H1 (cell line): ENCODE results near the gene SLC25A53. TPM values are rescaled to one million over a fixed set of nuclear protein-coding genes. Genes with fewer than 3 reads are reported as not detected.

ENCODE experiments used
- CTCF ChIA-PET: fragments of 300-600 bp; sonication (Branson Sonifier 250); formaldehyde crosslinking; loops from one replicate; lab custom pipeline; 2021; ENCODE audit not compliant: partially characterized antibody; lab: Charles Lee
- POLR2A ChIA-PET: fragments of 300-600 bp; sonication (Branson Sonifier 250); formaldehyde crosslinking; loops from one replicate; lab custom pipeline; 2021; ENCODE audit warnings: inconsistent platforms; ENCODE audit not compliant: partially characterized antibody; lab: Charles Lee
- DNase-seq, 2 experiments: peaks; one replicate each; pipeline versions ENCODE4 v3.0.0 to v3.0.0-alpha.2; 2010 to 2022; ENCODE audit warnings: low spot score in 2 of 2, low read depth in 1 of 2, mixed read lengths in 1 of 2
- FAIRE-seq: peaks from 2 replicates; lab custom pipeline; 2011; peaks lifted over from hg19 to GRCh38; lab: Jason Lieb, UNC
- H2AFZ ChIP-seq: 2 replicates; pipeline ENCODE4 v1.8.1; 2012; ENCODE audit warnings: low read length, inconsistent platforms
- H2AK5ac ChIP-seq: 2 replicates; pipeline ENCODE4 v1.6.1; 2013; ENCODE audit warnings: low read depth, low read length
- H2BK120ac ChIP-seq: replicated peaks from 2 replicates; pipeline ENCODE3; 2013; ENCODE audit warnings: low read depth, low read length, inconsistent platforms
- H2BK12ac ChIP-seq: 2 replicates; pipeline ENCODE4 v1.6.1; 2013; ENCODE audit warnings: low read depth, low read length
- H2BK15ac ChIP-seq: 2 replicates; pipeline ENCODE4 v1.6.1; 2013; ENCODE audit warnings: low read length
- H2BK20ac ChIP-seq: 2 replicates; pipeline ENCODE4 v1.6.1; 2013; ENCODE audit warnings: low read length
- H2BK5ac ChIP-seq: 2 replicates; pipeline ENCODE4 v1.6.1; 2013; ENCODE audit warnings: low read depth, low read length
- H3K14ac ChIP-seq: 2 replicates; pipeline ENCODE4 v1.6.1; 2013; ENCODE audit warnings: inconsistent platforms; ENCODE audit not compliant: insufficient read length
- H3K18ac ChIP-seq: 2 replicates; pipeline ENCODE4 v1.6.1; 2013; ENCODE audit warnings: low read length; ENCODE audit errors: extremely low read depth
- H3K23ac ChIP-seq: 2 replicates; pipeline ENCODE4 v1.6.1; 2013; ENCODE audit warnings: inconsistent platforms; ENCODE audit not compliant: insufficient read length
- H3K23me2 ChIP-seq: 2 replicates; pipeline ENCODE4 v1.6.1; 2013; ENCODE audit warnings: low read depth, low read length
- H3K27ac ChIP-seq: 2 replicates; pipeline ENCODE4 v1.6.1; 2011; ENCODE audit warnings: low read depth, low read length, inconsistent platforms
- H3K27me3 ChIP-seq, 4 experiments: replicated peaks in 1 of 4; 1 replicate in 1 of 4; 2 replicates in 3 of 4; pipeline versions ENCODE4 v1.6.1 to v1.8.1; 2011 to 2013; ENCODE audit warnings: low read length in 3 of 4, mild to moderate bottlenecking in 3 of 4, inconsistent platforms in 2 of 4, mixed read lengths in 2 of 4, moderate library complexity in 1 of 4; ENCODE audit not compliant: control insufficient read depth in 3 of 4, insufficient read depth in 3 of 4; ENCODE audit errors: extremely low read depth in 1 of 4
- H3K36me3 ChIP-seq, 4 experiments: 2 replicates each; pipeline versions ENCODE4 v1.6.1 to v1.8.1; 2011 to 2013; ENCODE audit warnings: mild to moderate bottlenecking in 4 of 4, low read length in 3 of 4, moderate library complexity in 2 of 4, control low read depth in 1 of 4, inconsistent platforms in 1 of 4; ENCODE audit not compliant: insufficient read depth in 4 of 4, control insufficient read depth in 2 of 4
- H3K4ac ChIP-seq: replicated peaks from 2 replicates; pipeline ENCODE3; 2013; ENCODE audit warnings: low read length, low read depth, mixed read lengths, inconsistent platforms; ENCODE audit not compliant: insufficient read length
- H3K4me1 ChIP-seq, 4 experiments: replicated peaks in 1 of 4; 1 replicate in 1 of 4; 2 replicates in 3 of 4; pipeline versions ENCODE4 v1.6.1 to v1.8.1; 2011 to 2013; ENCODE audit warnings: low read length in 3 of 4, inconsistent platforms in 2 of 4, mixed read lengths in 1 of 4; ENCODE audit not compliant: insufficient read depth in 4 of 4, control insufficient read depth in 3 of 4
- H3K4me2 ChIP-seq, 2 experiments: 2 replicates each; pipeline versions ENCODE4 v1.6.1 to v1.8.1; 2011 to 2013; ENCODE audit warnings: low read depth in 2 of 2, low read length in 2 of 2, control low read depth in 1 of 2, inconsistent platforms in 1 of 2, mild to moderate bottlenecking in 1 of 2; ENCODE audit not compliant: insufficient read depth in 1 of 2
- H3K4me3 ChIP-seq, 4 experiments: fragments of 200-600, 300-600 bp in 1 of 4; sonication (generic), shearing (Covaris generic), sonication (Bioruptor Twin) in 1 of 4; 2 replicates each; pipeline versions ENCODE4 v1.5.1 to v1.8.1; 2011 to 2016; ENCODE audit warnings: low read length in 4 of 4, low read depth in 3 of 4, control low read depth in 2 of 4, inconsistent platforms in 2 of 4, mild to moderate bottlenecking in 2 of 4, mixed read lengths in 1 of 4, moderate library complexity in 1 of 4; ENCODE audit not compliant: insufficient read depth in 2 of 4; ENCODE audit errors: extremely low read depth in 1 of 4
- H3K56ac ChIP-seq: replicated peaks from 2 replicates; pipeline ENCODE3; 2013; ENCODE audit warnings: low read depth, mild to moderate bottlenecking, mixed read lengths, low read length, inconsistent platforms; ENCODE audit not compliant: insufficient read length
- H3K79me1 ChIP-seq: 2 replicates; pipeline ENCODE4 v1.6.1; 2013; ENCODE audit warnings: low read depth, low read length, control low read depth
- H3K79me2 ChIP-seq, 2 experiments: 2 replicates each; pipeline versions ENCODE4 v1.6.1 to v1.8.1; 2012 to 2013; ENCODE audit warnings: low read length in 2 of 2, mild to moderate bottlenecking in 2 of 2, inconsistent platforms in 1 of 2; ENCODE audit not compliant: insufficient read depth in 2 of 2, control insufficient read depth in 1 of 2
- H3K9ac ChIP-seq, 4 experiments: replicated peaks in 1 of 4; 1 replicate in 1 of 4; 2 replicates in 3 of 4; pipeline versions ENCODE4 v1.6.1 to v1.8.1; 2011 to 2013; ENCODE audit warnings: low read depth in 3 of 4, low read length in 3 of 4, control low read depth in 2 of 4, mild to moderate bottlenecking in 2 of 4, moderate library complexity in 2 of 4, inconsistent platforms in 1 of 4; ENCODE audit errors: extremely low read depth in 1 of 4
- H3K9me3 ChIP-seq, 2 experiments: 2 replicates each; pipeline versions ENCODE4 v1.6.1 to v1.8.1; 2012 to 2013; ENCODE audit warnings: mild to moderate bottlenecking in 2 of 2, moderate library complexity in 2 of 2, control low read depth in 1 of 2, inconsistent platforms in 1 of 2, low read depth in 1 of 2, low read length in 1 of 2, mixed read lengths in 1 of 2; ENCODE audit not compliant: insufficient read depth in 2 of 2
- H4K20me1 ChIP-seq, 2 experiments: replicated peaks in 1 of 2; 2 replicates each; pipeline versions ENCODE3 to v1.8.1; 2011 to 2013; ENCODE audit warnings: inconsistent platforms in 2 of 2, low read length in 2 of 2, mild to moderate bottlenecking in 1 of 2; ENCODE audit not compliant: insufficient read depth in 2 of 2, control insufficient read depth in 1 of 2
- H4K5ac ChIP-seq: 2 replicates; pipeline ENCODE4 v1.6.1; 2013; ENCODE audit warnings: low read length, low read depth, mixed read lengths, inconsistent platforms; ENCODE audit not compliant: insufficient read length
- H4K8ac ChIP-seq: 2 replicates; pipeline ENCODE4 v1.8.0; 2013; ENCODE audit warnings: mild to moderate bottlenecking, moderate library complexity, low read length, inconsistent platforms; ENCODE audit not compliant: insufficient read depth; ENCODE audit errors: extremely low read depth
- H4K91ac ChIP-seq: replicated peaks from 2 replicates; pipeline ENCODE3; 2013; ENCODE audit warnings: low read length, mixed read lengths, inconsistent platforms; ENCODE audit not compliant: insufficient read length
- CBX5 ChIP-seq: fragments of 300-800, 300-1000 bp; sonication (generic); IDR thresholded peaks from 2 replicates; pipeline ENCODE4 v1.7.1; 2016; ENCODE audit warnings: antibody characterized with exemption, low read length, low read depth
- CEBPB ChIP-seq: IDR thresholded peaks from 2 replicates; pipeline ENCODE4 v1.6.1; 2012; ENCODE audit warnings: low read depth, low read length
- GTF2F1 ChIP-seq: IDR thresholded peaks from 2 replicates; pipeline ENCODE4 v1.6.1; 2012; ENCODE audit warnings: low read depth, low read length, improper control_type of control experiment, borderline replicate concordance
- MAX ChIP-seq: IDR thresholded peaks from 2 replicates; pipeline ENCODE4 v1.6.1; 2012; ENCODE audit warnings: inconsistent platforms
- NANOG ChIP-seq: IDR thresholded peaks from 2 replicates; pipeline ENCODE4 v1.6.1; 2011; ENCODE audit warnings: low read length, low read depth, mild to moderate bottlenecking, inconsistent platforms; ENCODE audit not compliant: insufficient read depth, poor library complexity, severe bottlenecking
- NRF1 ChIP-seq: IDR thresholded peaks from 2 replicates; pipeline ENCODE4 v1.6.1; 2011; ENCODE audit warnings: mild to moderate bottlenecking, low read depth, low read length, improper control_type of control experiment
- SAP30 ChIP-seq: fragments of 300-600 bp; sonication (generic); IDR thresholded peaks from 2 replicates; pipeline ENCODE4 v1.7.1; 2012; ENCODE audit warnings: low read length, moderate library complexity, mild to moderate bottlenecking, inconsistent platforms; ENCODE audit not compliant: insufficient read depth, insufficient replicate concordance
- SP2 ChIP-seq: IDR thresholded peaks from 2 replicates; pipeline ENCODE4 v1.6.1; 2012; ENCODE audit warnings: mild to moderate bottlenecking, low read length, inconsistent platforms
- WGBS, 2 experiments: shearing (Covaris generic) in 1 of 2; methylation state at CpG; one replicate each; pipeline versions ENCODE4 v1.1.6 to v1.1.7; 2013 to 2015; ENCODE audit warnings: low lambda C conversion rate in 2 of 2, mixed read lengths in 2 of 2, inconsistent platforms in 1 of 2, low coverage in 1 of 2, missing lambda C conversion rate in 1 of 2; ENCODE audit not compliant: insufficient replicate concordance in 2 of 2, insufficient coverage in 1 of 2, insufficient read length in 1 of 2; ENCODE audit errors: extremely low coverage in 1 of 2, missing lambda C conversion rate in 1 of 2; 5-methylcytosine and 5-hydroxymethylcytosine counted together
- polyA plus RNA-seq, 7 experiments: library from polyadenylated mRNA; depleted of rRNA in 3 of 7; stranded (reverse) in 5 of 7; unstranded in 2 of 7; fragments of >200 nt in 5 of 7; fragments of 200-250 nt in 2 of 7; gene quantifications; 1 replicate in 5 of 7; 2 replicates in 1 of 7; 4 replicates in 1 of 7; pipeline versions ENCODE4 v1.2.1 to v1.2.3, GENCODE V29; 2011 to 2013; ENCODE audit warnings: missing spikeins in 2 of 7, mixed read lengths in 2 of 7
- total RNA-seq: library from RNA; stranded (reverse); fragmentation: NEBNext Ultra II Directional; extraction: Animal tissue kit (Norgen Biotek cat#: 25700); gene quantifications from 2 replicates; pipeline ENCODE4 v1.2.1, GENCODE V29; 2021

SLC25A53 gene
- total and polyA plus RNA-seq, 2 of the 8 experiments (the other 6 are each of a cell fraction or from before 2014, with no cell fraction given) = 2.4 to 4.2 TPM

GRCh38 chrX:104172788-104173187 is 16.0 kb upstream of the SLC25A53 start:
- Histone ChIP-seq H2AK5ac (no peak overlapping the region), H3K9ac (no peak overlapping the region), H2BK12ac (no peak overlapping the region), H3K14ac (no peak overlapping the region), H3K36me3 (no peaks in the 10 kb centered on the region; a peak in 1 of 8 replicates), H2BK15ac (no peak overlapping the region), H3K23ac (no peak overlapping the region), H4K8ac (no peak overlapping the region), H3K4me1 (no peaks in the 10 kb centered on the region), H3K27me3 (no peaks in the 10 kb centered on the region), H3K56ac (no peak overlapping the region), H3K23me2 (no peaks in the 10 kb centered on the region), H3K18ac (no peak overlapping the region), H3K27ac (no peak overlapping the region), H2BK120ac (no peak overlapping the region), H3K79me1 (no peaks in the 10 kb centered on the region), H2BK20ac (no peak overlapping the region), H2BK5ac (no peak overlapping the region), H3K9me3 (no peaks in the 10 kb centered on the region), H3K79me2 (peaks cover 0 to 16% of the 10 kb centered on the region in 2 experiments; a peak in 2 of 4 replicates), H4K20me1 (no peaks in the 10 kb centered on the region), H4K91ac (no peak overlapping the region), H3K4me3 (no peak overlapping the region), H3K4me2 (no peak overlapping the region), H2AFZ (no peak overlapping the region), H3K4ac (no peak overlapping the region), H4K5ac (no peak overlapping the region)
- CTCF ChIA-PET = no interaction called here
- DNase-seq (no peak), FAIRE-seq (no peak)
- TF ChIP-seq SP2 (no peak), NANOG (no peak), MAX (no peak), NRF1 (no peak), SAP30 (no peak), GTF2F1 (no peak), CBX5 (no peak), CEBPB (no peak)
- 90% methylated on average over 2 of the region's 2 CpGs; no CpG with 5 or more reads in 1 of the 2 experiments for WGBS, 2 experiments
- POLR2A ChIA-PET = no interaction called here
